GM21381 (cell line): ENCODE results near the gene SF3B2.
"Not testable (repeated sequence)": the region's sequence is repeated elsewhere in the genome, so short reads cannot be mapped to it uniquely, and the experiment has no call there.

Experiments
- ATAC-seq: cut with Tn5 transposase; IDR thresholded peaks from one replicate; pipeline ENCODE4 v1.9.1; 2021; ENCODE audit warnings: mild to moderate bottlenecking, moderate library complexity; ENCODE audit not compliant: unreplicated experiment

Gene SF3B2, protein sequence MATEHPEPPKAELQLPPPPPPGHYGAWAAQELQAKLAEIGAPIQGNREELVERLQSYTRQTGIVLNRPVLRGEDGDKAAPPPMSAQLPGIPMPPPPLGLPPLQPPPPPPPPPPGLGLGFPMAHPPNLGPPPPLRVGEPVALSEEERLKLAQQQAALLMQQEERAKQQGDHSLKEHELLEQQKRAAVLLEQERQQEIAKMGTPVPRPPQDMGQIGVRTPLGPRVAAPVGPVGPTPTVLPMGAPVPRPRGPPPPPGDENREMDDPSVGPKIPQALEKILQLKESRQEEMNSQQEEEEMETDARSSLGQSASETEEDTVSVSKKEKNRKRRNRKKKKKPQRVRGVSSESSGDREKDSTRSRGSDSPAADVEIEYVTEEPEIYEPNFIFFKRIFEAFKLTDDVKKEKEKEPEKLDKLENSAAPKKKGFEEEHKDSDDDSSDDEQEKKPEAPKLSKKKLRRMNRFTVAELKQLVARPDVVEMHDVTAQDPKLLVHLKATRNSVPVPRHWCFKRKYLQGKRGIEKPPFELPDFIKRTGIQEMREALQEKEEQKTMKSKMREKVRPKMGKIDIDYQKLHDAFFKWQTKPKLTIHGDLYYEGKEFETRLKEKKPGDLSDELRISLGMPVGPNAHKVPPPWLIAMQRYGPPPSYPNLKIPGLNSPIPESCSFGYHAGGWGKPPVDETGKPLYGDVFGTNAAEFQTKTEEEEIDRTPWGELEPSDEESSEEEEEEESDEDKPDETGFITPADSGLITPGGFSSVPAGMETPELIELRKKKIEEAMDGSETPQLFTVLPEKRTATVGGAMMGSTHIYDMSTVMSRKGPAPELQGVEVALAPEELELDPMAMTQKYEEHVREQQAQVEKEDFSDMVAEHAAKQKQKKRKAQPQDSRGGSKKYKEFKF

DNA sequence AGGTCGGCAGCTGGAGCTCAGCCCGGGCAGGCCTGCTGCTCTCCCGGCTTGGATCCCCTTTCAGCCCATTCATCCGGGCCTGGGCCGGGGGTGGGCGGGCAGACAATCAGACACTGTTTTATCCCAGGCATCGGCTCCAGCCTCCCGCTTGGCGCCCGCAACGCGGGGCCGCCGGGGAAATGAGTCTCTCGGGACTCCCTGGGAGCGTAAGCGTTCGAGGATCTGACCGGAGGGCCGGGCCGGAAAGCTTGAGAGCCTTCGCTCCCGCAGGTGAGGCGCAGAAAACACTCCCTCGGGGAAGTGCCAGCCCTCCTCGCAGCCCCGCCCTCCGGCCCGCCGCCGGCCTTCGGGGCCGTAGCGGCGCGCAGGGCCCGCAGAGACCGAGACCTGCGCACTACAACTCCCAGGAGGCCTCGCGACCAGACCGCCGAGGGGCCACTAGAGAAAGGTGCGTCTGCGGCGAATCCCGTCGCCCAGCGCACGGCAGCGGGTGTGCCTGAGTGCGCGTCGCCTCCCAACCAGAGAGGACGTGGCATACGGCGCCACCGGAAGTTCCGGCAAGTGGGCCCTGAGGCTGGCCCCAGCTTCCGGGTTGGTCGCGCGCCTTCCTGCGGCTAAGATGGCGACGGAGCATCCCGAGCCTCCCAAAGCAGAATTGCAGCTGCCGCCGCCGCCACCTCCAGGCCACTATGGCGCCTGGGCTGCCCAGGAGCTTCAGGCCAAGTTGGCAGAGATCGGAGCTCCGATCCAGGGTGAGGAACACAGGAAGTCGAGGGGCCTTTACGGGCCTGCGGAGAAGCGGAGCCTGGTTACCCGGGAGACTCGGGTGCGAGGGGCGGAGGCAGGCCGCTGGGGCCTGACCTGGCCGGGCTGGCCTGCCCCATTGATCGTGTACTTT, at the start of gene SF3B2:
TSS of gene SF3B2 (plus strand) at position 599 of the 898 bp plus-strand sequence. CDS start at position 620, 21 bp downstream.
- ATAC-seq = peak; percentile 90

DNA sequence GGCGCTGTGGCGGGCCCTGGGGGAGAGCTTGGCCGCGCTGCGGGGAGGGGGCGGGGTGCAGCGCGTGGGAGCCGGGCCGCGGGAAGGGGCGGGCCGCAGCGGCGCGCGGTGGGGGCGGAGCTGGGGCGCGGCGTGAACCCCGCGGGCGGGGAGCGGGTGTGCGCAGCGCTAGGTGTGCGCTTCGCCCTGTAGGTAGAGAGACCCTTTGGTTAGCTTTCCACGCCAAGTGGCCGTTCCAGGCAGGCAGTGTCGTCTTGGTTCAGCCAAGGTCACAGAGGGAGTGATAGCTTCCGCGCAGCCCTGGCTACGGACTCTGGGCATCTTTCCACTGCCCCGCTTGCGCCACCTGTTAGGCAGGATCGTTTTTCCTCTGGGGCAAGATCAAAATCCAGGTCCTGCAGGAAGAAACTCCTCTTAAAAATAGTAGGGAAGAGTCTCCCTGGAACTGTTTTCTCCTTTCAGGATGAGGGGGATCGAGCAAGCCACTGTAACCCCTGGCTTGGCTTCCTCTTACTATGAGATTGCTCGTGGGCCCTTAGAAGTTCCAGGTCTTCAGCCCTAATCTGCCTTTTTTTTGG, 49.4 kb upstream of the SF3B2 start:
- peak; percentile 58 for ATAC-seq

- ATAC-seq = no peak
Observed at GRCh38 chr11:66003291-66003690, 48.9 kb upstream of the SF3B2 start.

DNA sequence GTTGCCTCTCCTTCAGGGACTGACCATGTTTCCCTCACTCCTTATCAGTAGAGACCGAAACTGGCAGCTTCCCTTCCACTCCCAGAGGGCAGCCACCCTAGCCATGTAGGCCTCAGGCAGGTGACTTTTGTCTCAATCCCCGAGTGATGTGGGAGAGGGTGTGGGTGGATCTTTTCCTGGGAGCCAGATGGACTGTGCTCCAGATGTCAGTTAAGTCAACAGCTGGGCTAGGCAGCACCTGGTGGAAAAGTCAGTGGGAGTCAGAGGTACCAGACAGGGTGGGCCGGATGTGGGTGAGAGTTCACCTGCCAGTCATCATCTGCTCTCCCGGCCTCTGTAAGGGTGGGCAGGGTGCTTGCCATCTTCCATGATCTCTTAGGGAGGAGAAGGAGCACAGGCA, 48.0 kb upstream of the SF3B2 start:
- ATAC-seq = no peak

DNA sequence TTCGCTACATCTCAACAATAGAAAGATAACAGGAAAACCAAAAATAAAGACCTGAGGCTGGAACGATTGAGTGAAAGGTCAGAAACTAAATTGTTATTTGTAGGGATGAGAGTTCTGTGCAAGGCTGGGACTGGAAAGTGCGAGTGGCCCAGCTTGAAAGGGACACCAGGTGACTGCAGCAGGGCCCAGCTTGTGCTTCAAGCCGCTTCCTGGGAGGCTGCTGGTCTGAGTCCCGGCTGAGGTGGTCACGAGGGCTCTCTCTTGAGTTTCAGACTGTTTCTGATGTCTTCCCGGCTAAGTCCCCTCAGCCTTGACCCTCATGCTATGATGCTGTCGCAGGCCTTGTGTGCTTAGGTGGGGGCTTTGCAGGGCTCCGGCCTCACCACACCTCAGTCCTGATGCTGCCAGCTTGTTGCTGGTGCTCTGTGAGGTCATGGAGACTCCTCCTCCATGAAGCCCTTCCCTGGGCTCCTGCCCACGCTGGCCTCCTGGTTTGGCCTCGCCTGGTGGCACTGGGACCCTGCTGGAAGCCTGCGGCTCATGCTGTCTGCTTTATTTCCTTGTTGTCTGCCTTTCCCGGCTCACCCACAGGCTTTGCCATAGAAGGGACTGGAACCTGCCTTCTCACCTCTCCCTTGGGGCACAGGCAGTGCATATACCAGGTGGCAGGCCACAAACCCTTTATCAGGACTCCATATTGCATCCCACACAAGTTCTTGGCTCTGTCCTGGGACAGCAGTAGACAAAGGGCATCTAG, 45.9 kb upstream of the SF3B2 start:
- no peak for ATAC-seq

DNA sequence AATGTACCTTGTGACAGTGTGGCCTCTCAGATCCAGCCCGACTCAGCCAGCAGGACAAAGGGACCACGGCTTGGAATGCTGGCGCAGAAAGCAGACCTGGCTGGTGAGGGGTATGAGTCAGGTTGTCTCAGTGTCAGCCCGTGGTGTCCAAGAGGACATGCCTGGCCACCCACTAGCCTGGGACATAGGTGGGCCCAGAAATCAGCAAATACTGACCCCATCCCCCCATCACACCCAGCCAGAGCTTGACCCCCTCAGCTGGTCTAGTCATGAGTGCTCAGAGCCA, 45.3 kb upstream of the SF3B2 start:
- no peak for ATAC-seq

DNA sequence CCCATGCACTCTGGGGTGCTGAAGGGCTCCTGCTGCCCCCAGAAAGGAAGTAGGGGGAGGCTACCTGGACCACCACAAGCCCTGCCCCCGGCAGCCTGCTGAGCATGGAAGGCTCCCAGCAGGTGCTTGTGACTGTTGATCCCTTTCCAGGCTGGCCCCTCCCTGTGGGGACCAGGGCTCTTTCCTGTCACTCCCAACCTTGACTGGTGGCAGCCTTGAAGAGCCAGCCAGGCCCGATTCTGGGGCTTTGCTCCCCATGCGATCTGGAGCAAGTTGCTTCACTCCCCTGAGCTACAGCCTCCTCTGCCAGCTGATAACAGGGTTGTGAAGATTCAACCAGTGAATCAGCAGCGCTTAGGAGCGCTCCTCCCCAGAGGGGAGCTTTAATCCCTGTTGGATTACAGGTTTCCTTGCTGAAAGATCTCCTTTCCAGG, 44.9 kb upstream of the SF3B2 start:
- no peak for ATAC-seq

GRCh38 chr11:66008095-66008467, 44.1 kb upstream of the SF3B2 start:
- ATAC-seq = no peak

- ATAC-seq = no peak
Observed at GRCh38 chr11:66008468-66009101, 43.6 kb upstream of the SF3B2 start.

DNA sequence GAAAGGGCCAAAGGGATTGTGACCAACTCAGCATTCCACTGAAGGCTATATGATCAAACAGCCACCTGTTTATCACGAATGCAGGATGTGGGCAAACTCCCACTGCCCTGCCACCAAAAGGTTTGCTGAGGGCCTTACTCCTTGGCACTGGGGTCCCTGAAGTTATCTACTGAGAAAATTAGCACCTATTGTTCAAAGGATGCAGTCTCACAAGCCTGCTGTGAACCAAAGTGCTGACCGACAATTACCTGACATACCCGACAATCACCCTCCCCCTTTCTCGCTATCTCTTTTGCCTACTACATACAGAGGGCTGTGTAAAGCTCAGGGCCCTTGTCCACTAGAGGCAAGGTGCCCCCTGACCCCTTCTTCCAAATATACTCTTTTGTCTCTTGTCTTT, 42.1 kb upstream of the SF3B2 start:
- not testable (repeated sequence) for ATAC-seq

- no peak for ATAC-seq
Observed at GRCh38 chr11:66011239-66011784, 40.9 kb upstream of the SF3B2 start.

DNA sequence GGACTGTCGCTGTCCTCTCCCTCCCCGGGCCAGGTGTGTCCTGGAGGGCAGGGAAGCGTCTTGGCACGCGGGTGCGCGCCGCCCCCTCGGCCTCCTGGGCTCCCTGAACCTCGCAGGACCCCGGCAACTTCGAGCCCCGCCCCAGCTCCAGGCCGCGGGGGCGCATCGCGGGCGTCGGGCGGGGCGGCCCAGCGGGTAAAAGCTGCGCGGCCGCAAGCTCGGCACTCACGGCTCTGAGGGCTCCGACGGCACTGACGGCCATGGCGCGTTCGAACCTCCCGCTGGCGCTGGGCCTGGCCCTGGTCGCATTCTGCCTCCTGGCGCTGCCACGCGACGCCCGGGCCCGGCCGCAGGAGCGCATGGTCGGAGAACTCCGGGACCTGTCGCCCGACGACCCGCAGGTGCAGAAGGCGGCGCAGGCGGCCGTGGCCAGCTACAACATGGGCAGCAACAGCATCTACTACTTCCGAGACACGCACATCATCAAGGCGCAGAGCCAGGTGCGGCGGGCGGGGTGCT, 40.3 kb upstream of the SF3B2 start, which contains the start of gene CST6:
TSS of gene CST6 (plus strand) at position 224 of the 519 bp plus-strand sequence. CDS start at position 261, 37 bp downstream.
- no peak for ATAC-seq

- no peak for ATAC-seq
Observed at GRCh38 chr11:66012371-66012945, 39.7 kb upstream of the SF3B2 start.

- no peak for ATAC-seq
Observed at GRCh38 chr11:66012946-66013761, 39.0 kb upstream of the SF3B2 start.

- no peak for ATAC-seq
Observed at GRCh38 chr11:66013762-66014100, 38.4 kb upstream of the SF3B2 start.

GRCh38 chr11:66014804-66015453, 37.2 kb upstream of the SF3B2 start:
- ATAC-seq = no peak

DNA sequence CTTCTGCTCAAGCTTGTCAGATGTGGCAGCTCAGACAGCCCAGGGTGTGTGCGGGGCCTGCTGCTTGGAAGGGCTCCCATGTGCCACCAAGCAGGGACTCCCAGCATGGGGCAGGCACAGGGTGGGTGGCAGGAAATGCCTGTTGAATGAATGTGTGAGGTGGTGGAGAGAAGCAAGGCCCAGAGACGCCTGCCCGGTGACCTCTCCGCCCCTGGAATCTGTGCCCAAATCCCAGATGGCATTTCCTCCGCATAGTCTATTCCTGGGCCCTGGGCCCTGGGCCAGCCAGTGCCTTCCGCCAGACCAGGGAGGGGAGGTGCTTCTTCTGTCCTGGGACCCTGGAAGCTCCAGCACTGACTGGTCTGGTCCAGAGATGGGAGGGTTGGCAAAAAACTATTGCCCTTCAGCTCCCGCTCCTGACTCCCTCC, 36.7 kb upstream of the SF3B2 start:
- ATAC-seq = no peak
